LNCAP (cell line): ENCODE data around the gene ENKD1.
A peak's percentile ranks its signal among the peaks of the same experiment; 100 is the strongest.

Experiments used
- TF ChIP-seq, protein P1 (sequence below): fragments of 450-650 bp; IDR thresholded peaks from 2 replicates; pipeline ENCODE4 v1.5.1; 2017; ENCODE audit warnings: mild to moderate bottlenecking

The ENKD1 gene

DNA sequence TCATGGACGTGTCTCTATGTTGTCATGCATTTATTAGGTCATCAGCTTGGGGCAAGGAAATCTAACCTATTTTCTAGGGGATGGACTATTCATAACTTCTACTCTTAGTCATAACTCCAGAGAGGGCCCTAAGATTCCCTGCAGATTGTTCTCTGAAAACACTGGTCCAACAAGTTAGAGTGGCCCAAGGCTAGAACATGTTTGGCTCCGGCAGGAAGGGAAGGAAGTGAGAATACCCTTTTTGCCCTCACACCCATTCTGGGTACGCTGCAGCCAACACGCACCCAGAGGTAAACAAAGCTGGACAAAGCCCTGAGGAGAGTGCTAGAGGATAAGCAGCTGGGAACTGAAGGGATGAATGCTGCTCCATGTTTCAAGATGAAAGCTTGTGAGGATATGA is 10.0 kb upstream of the ENKD1 start:
- TF ChIP-seq, protein P1, sequence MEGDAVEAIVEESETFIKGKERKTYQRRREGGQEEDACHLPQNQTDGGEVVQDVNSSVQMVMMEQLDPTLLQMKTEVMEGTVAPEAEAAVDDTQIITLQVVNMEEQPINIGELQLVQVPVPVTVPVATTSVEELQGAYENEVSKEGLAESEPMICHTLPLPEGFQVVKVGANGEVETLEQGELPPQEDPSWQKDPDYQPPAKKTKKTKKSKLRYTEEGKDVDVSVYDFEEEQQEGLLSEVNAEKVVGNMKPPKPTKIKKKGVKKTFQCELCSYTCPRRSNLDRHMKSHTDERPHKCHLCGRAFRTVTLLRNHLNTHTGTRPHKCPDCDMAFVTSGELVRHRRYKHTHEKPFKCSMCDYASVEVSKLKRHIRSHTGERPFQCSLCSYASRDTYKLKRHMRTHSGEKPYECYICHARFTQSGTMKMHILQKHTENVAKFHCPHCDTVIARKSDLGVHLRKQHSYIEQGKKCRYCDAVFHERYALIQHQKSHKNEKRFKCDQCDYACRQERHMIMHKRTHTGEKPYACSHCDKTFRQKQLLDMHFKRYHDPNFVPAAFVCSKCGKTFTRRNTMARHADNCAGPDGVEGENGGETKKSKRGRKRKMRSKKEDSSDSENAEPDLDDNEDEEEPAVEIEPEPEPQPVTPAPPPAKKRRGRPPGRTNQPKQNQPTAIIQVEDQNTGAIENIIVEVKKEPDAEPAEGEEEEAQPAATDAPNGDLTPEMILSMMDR: no peak

DNA sequence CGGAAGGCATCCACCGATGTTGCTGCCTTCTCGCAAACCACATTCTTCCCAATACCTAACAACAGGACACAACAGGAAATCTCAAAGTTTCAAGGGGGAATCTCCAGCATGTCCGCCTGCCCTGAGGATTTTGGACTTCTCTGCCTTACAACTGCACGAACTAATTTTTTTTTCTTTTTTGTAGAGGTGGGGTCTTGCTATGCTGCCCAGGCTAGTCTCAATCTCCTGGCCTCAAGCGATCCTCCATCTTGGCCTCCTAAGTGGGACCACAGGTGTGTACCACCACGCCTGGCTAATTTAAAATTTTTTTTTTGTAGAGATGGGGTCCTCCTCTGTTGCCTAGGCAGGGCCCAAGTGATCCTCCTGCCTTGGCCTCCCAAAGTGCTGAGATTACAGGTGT is 9.4 kb upstream of the ENKD1 start:
- TF ChIP-seq, protein P1: no peak

GRCh38 chr16:67675579-67675935 is 9.0 kb upstream of the ENKD1 start:
- TF ChIP-seq, protein P1: no peak

DNA sequence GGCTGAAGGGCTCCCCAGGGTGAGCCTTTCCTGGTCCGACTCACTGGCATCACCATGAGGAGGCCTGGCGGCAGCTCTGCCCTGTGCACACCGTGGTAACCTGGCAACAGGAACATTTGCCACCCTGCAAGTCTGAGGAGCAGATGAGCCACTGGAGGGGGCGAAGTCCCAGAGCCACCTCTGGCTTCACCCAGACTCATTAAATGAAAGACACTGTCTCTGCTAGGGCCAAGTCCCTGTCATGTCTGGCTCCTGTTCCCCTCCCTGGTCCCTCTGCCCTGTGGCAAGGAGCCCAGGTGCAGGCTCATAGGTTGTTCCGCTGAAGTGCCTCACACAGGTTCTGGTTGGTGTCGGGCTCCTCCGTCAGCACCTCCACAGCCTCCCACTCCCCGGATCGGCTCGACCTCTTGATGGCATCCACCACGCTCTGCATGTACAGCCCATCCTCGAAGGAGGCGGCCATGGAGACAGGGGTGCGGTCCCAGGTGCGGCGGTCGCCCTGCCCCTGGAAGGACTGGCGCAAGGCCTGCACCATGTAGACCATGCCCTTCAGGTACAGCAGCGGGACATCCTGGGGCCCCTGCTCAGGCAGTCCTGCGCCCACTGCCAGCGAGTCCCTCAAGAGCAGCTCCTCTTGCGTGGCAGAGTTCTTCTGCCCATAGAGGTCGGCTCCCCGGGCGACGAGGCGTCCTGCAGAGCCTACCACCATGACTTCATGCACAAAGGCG is 8.5 kb upstream of the ENKD1 start:
- TF ChIP-seq, protein P1: no peak

DNA sequence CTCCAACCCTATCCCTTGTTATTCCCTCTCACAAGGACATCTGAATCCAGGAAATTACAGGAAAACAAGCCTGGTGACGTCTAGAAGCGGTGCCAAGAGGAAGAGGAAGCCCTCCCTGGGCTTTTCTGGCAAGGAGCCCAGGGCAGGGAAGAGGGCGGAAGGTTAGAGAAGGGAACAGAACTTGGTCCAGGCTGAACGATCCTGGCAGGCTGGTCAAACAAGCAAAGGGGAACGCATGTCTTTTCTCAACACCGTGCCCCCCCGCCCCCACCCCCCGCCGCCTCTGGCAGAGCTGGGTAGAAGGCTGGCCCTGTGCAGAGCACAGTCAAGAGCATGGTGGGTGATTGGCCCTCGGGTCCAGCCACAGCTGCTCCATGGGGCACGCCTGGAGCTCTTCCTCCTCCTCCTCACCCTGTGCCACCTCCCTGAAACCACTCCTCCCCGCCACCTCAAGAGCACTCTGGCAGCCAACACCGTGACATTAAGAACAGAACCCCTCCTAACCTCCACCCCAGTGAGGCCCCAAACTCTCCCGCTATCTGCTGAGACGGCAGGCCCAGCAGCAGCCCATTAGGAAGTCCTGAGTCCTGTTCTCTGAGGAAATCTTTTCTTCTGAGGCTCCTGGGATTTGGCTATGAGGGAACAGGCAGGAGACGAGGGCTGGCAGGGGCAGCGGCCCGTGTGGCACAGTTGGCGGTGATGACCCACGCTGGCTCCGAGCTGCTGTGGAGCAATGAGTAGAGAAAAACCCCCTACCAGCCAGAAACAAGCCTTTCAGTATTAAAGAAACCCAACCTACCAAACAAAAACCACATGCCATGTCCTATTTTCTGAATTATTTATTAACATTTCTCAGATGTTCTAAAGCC is 7.4 kb upstream of the ENKD1 start:
- TF ChIP-seq, protein P1: no peak

GRCh38 chr16:67672739-67673662 is 6.5 kb upstream of the ENKD1 start:
- TF ChIP-seq, protein P1: peak; percentile 85

DNA sequence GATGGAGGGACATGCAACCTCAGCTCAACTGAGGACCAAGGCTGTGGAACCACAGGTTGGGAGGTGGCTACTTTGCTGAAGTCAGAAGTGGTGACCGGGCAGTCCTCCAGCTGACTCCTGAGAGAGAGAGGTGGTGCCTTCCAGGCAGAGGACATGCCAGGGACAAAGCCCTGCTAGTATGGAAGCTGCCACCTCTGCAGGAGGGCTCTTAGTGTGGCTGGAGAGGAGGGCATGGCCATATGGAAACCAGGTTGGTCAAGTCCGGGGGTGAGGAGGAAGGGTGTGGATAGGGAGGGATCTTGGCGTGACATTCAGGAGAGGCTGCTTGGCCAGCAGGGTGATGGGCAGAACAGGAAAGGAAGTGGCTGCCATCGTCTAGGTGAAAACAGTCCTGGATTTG is 5.8 kb upstream of the ENKD1 start:
- TF ChIP-seq, protein P1: no peak
